Kidney capillary endothelial cell (primary cell): ENCODE measurements around the gene OR2H1.
"Not testable (repeated sequence)": the region's sequence is repeated elsewhere in the genome, so short reads cannot be mapped to it uniquely, and the experiment has no call there.

Source experiments
- DNase-seq: peaks from one replicate; pipeline ENCODE4 v3.0.0-alpha.2; 2018; ENCODE audit warnings: low spot score

Gene OR2H1

DNA sequence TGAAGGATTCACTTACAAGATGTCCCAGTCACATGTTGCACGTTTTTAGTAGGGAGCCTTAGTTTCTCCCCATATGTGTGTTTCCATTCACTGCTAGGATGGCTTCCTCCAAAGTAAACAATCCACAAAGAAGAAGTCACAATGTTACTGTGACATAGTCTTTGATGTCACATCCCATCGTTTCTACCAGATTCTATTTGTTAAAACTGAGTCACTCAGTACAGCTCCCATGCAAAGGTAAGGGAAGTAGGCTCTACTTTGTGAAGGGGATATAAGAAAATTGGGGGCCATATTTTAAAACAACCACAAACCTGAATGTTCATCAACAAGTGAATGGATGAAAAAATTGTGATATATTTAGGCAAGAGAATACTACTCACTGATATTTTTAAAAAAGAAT lies at the start of gene OR2H1, which contains the start of gene OR11A1:
Gene OR2H1 (plus strand): TSS at position 185 of the 400 bp plus-strand sequence. CDS start 4,615 bp downstream, outside the sequence.
Gene OR11A1 (minus strand): TSS at position 101 of the 400 bp plus-strand sequence. CDS start 29,430 bp downstream, outside the sequence.
- DNase-seq, result no peak

DNA sequence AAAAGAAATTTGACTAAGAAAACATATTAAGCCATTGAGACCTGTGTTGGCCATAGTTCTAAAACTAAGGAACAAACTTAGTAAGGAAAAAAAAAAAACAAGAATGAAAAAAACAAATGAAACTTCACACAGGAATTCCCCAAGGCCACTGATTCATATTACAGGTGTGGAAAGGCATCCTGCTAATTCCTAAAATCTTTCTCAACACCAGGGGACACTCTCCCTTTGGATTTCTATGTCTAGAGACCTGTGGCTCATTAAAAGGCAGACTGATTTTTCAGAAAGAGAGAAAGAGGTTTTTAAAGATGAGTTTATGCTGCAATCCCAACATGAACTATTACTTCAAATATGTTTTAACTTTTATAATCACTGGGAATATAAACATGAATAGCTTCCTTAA lies 42.4 kb upstream of the OR2H1 start, which contains the start of gene OR12D1:
Gene OR12D1 (plus strand): TSS at position 341 of the 400 bp plus-strand sequence.
- DNase-seq, result no peak

GRCh38 chr6:29419516-29419915 lies 37.4 kb upstream of the OR2H1 start:
- DNase-seq, result no peak

- DNase-seq, result no peak
Observed at GRCh38 chr6:29424168-29424567, 32.8 kb upstream of the OR2H1 start.

GRCh38 chr6:29424575-29424974 lies 32.4 kb upstream of the OR2H1 start:
- no peak for DNase-seq

DNA sequence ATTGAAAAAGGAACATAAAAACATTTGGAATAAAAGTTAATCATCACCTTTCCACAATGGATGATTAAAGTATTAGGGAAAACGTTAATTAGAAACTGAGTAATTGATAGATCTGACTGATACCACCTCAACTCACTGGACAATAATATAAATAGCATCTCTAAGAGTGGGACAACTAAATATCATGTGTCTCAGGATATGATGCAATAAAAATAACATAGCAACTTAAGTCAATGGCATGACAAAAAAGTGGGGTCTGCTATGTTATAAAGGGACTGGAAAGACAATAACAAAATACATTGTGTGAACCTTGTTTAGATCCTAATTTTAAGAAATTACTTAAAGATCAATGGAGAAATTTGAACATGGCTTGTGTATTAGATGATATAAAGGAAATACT lies 31.9 kb upstream of the OR2H1 start:
- no peak for DNase-seq

GRCh38 chr6:29426654-29427053 lies 30.3 kb upstream of the OR2H1 start:
- no peak for DNase-seq

GRCh38 chr6:29436730-29437129 lies 20.2 kb upstream of the OR2H1 start:
- DNase-seq, result not testable (repeated sequence)

DNA sequence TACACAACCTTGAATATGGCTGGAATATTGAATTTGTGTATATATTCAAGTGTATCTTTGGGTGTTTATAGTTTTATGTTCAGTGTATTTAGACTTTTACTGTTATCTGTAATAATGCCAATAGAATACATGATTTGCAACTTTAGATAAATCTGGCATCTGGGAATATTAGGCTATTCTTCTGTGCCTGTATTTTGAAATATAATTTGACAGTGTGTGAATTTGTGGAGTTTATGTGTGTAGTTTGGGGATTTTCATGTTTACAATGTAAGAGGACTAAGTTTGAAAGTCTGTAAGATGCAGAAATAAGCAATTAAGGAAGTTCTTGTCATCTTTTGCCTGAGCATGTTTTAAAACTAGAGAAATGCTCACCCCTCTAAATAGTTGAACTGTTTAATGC lies 17.9 kb upstream of the OR2H1 start, which contains the start of gene OR10C1:
Gene OR10C1 (plus strand): TSS at position 301 of the 400 bp plus-strand sequence. CDS start 710 bp downstream, outside the sequence.
- no peak for DNase-seq

- DNase-seq, result no peak
Observed at GRCh38 chr6:29442719-29443118, 14.2 kb upstream of the OR2H1 start.

GRCh38 chr6:29444031-29444430 lies 12.9 kb upstream of the OR2H1 start:
- not testable (repeated sequence) for DNase-seq

DNA sequence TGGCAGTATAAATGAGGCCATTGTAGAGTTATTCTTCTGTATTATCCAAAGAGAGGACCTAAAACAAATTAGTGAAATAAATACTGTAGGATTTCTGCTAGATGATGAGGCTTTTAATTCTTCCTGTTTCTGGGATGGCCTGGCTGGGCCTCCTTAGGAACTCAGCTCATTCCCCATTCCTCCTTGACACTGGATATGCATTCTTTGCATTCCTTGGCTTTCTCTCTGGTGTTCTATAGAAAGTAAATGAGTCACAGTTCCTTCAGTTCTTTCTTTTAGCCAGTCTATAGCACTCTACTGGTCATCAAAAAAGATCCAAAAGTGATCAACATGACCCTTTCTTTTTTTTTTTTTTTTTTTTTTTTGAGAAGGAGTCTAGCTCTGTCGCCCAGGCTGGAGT lies 9.3 kb upstream of the OR2H1 start:
- no peak for DNase-seq

- DNase-seq, result no peak
Observed at GRCh38 chr6:29451471-29452193, 5.3 kb upstream of the OR2H1 start.

GRCh38 chr6:29461021-29461814 lies 4.3 kb downstream of the OR2H1 start:
- DNase-seq, result no peak

GRCh38 chr6:29462022-29462421 lies 5.1 kb downstream of the OR2H1 start:
- no peak for DNase-seq

GRCh38 chr6:29465279-29465678 lies 8.3 kb downstream of the OR2H1 start:
- DNase-seq, result no peak

DNA sequence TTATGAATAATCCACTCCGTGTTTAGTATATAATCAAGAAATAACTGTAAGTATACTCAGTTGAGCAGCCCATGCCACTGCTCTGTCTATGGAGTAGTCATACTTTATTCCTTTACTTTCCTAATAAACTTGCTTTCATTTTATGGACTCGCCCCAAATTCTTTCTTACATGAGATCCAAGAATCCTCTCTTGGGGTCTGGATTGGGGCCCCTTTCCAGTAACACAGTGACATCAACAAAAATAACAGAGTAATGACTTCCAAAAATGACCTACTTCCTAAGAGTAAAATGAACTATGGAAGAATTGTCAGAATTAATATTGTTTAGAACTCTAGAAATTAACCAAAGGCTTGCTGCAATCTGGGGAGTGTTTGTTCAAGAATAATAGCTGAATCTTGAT lies 8.8 kb downstream of the OR2H1 start:
- no peak for DNase-seq

DNA sequence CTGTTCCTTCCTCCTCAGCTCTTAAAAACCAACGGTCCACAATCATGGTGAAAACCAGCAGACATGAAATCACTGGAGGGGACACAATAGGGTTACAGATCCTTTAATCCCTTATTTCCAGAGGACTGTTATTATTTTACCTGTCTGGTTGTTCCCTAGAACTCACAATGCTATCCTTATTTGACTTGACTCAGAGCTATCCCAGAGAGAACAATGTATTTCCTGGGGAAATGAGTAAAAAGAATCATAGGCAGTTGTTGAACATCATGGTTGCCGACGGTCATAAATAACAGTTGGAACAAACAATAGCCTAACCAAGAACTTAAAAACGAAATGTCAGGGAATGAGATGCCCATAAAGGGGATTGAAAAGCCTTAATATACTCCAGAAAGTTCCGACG lies 9.3 kb downstream of the OR2H1 start:
- DNase-seq, result peak; percentile 56

- DNase-seq, result no peak
Observed at GRCh38 chr6:29474996-29475395, 18.0 kb downstream of the OR2H1 start.

DNA sequence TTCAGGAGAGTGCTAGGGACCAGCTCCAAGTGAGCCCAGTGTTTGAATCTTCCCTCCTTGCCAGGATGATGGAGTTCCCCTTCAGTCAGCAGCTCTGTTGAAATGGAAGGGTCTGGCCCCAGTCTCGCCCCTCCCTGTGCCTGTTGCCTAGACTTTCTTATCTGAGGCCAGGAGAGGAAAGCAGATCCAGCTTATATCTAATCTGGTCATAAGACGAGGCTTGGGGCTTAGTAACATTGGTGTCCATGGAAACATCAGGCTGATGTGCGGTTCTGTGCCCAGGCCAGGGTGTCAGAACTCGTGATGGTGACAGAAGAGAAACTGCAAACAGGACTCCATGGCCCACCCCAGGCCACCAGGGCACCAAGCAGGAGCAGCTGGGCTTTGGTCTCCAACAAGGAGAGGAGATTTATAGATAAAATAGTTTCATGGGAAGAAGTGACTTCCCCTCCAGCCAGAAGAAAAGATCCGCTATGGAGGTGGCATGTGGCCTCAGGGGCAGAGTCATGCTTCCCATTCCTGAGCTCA lies 21.0 kb downstream of the OR2H1 start:
- no peak for DNase-seq

DNA sequence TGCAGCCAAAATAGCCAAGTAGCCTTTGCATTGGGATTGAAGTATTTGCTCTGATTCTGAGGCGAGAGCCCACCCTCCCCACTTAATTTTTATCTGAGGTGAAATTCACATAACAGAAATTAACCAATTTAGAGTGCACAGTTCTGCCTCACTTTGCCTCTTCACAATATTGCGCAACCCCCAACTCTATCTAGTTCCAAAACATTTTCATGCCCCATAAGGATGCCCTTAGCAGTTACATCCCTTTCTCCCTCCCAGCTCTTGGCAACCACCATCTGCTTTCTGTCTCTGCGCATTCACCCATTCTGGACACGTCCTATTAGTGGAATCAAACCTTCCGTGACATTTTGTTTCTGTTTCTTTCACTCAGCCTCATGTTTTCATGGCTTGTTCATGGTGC lies 21.8 kb downstream of the OR2H1 start:
- DNase-seq, result no peak

GRCh38 chr6:29479560-29479959 lies 22.6 kb downstream of the OR2H1 start:
- DNase-seq, result no peak

DNA sequence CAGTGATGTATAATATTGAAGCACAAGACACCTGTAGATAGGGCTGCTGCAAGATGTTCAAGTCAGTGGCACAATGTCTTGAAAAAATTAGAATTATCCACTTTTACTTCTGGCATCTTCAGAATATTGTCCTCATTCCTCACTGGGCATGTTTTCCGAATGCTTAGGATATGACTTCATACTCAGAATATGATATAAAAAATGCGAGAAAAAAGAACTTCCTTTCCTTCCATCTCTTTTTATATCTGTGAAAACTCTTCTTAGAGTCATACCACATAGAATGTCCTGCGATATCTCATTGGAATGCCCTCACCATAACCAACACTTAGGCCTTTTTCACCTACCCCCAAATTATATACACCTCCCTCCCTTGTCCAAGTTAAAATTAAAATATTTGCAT lies 26.2 kb downstream of the OR2H1 start:
- no peak for DNase-seq
